Measurements from ENCODE around the gene PRKG1. TPM values are rescaled to one million over a fixed set of nuclear protein-coding genes. Genes with fewer than 3 reads are reported as not detected.
A peak's percentile ranks its signal among the peaks of the same experiment; 100 is the strongest.

Gene PRKG1
- total and polyA plus RNA-seq, 2 of the 8 experiments (the other 6 are each of a cell fraction or from before 2014, with no cell fraction given), result 4.2 to 15.2 TPM

DNA sequence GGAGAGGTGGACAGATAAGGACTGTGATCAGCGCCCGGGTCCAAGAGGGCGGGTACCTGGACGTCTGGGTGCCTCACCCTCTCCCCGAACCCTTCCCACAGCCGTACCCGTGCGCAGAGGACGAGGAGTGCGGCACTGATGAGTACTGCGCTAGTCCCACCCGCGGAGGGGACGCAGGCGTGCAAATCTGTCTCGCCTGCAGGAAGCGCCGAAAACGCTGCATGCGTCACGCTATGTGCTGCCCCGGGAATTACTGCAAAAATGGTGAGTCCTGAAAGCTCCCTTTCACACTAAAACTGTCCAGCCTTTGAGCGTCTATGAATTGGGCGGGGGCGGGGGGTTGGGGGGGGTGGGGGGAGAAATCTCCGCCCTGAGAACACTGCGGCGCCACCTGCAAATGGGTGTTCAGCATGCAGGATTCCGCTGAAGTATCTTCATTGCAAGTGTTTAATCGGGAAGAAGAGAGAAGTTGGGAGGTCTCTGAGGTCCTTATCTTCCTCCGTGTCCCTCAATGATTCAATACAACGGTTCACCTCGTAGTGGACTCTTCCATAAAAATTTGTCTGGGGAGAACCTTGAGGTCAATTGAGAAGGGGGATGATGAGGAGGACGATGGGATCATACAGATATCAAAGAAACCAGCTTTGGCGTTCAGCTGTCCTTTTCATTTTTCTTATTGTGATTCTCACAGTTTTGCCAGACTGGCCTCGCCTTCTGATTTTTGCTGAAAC lies 1240.7 kb downstream of the PRKG1 start (continued):
- TF ChIP-seq CHD7 (IDR thresholded peaks at IDR 0.05; ENCODE audit: insufficient replicate concordance, low read length) (no peak), SUZ12 (IDR thresholded peaks at IDR 0.05; ENCODE audit: low read length) (peak; percentile 48; the same call in 1 of the 2 replicates), CEBPB (IDR thresholded peaks at IDR 0.05; ENCODE audit: low read depth, low read length) (no peak), CBX5 (IDR thresholded peaks at IDR 0.05; ENCODE audit: low read depth, low read length) (no peak), ATF2 (IDR thresholded peaks at IDR 0.05; ENCODE audit: low read length) (no peak), BACH1 (IDR thresholded peaks at IDR 0.05; ENCODE audit: low read length) (no peak)

Data from H1 (cell line).